Gastrocnemius medialis (tissue), 4 donors: ENCODE results near the gene HOMER2. TPM values are rescaled to one million over a fixed set of nuclear protein-coding genes. Genes with fewer than 3 reads are reported as not detected.

ENCODE experiments used
- ATAC-seq, 2 donors: fragments of 150-250 bp; one replicate each; pipeline ENCODE4 v1.9.1; 2016
- DNase-seq, 2 donors: peaks; one replicate each; pipeline ENCODE4 v3.0.0-alpha.2; 2019
- H3K27ac ChIP-seq, 4 donors: fragments of 200-600 bp; sonication (generic); 1 replicate in 1 of 4; 2 replicates in 3 of 4; pipeline ENCODE4 v1.5.1; 2016 to 2018; ENCODE audit warnings: mild to moderate bottlenecking in 2 of 4, moderate library complexity in 1 of 4
- H3K27me3 ChIP-seq, 3 donors: fragments of 200-600 bp; sonication (generic) in 2 of 3; 1 replicate in 1 of 3; 2 replicates in 2 of 3; pipeline versions ENCODE4 v1.5.1 to v1.6.0; 2016 to 2019; ENCODE audit warnings: mild to moderate bottlenecking in 1 of 3, moderate library complexity in 1 of 3
- H3K36me3 ChIP-seq, 2 donors: fragments of 200-600 bp; sonication (generic) in 1 of 2; one replicate each; pipeline ENCODE4 v1.5.1; 2017 to 2018
- H3K4me1 ChIP-seq, 2 donors: fragments of 200-600 bp; sonication (generic) in 1 of 2; one replicate each; pipeline ENCODE4 v1.5.1; 2016 to 2017; ENCODE audit warnings: mild to moderate bottlenecking in 2 of 2
- H3K4me3 ChIP-seq, 4 donors: fragments of 200-600 bp; sonication (generic) in 3 of 4; 1 replicate in 1 of 4; 2 replicates in 3 of 4; pipeline ENCODE4 v1.5.1; 2016 to 2019; ENCODE audit warnings: mild to moderate bottlenecking in 2 of 4
- H3K9me3 ChIP-seq, 3 donors: fragments of 200-600 bp; sonication (generic) in 2 of 3; 1 replicate in 1 of 3; 2 replicates in 2 of 3; pipeline ENCODE4 v1.5.1; 2016 to 2019
- POLR2A ChIP-seq, 2 donors: fragments of 450-650 bp; IDR thresholded peaks; one replicate each; pipeline ENCODE4 v1.6.1; 2017; ENCODE audit warnings: antibody characterized with exemption in 2 of 2, mild to moderate bottlenecking in 2 of 2, moderate library complexity in 2 of 2
- in situ Hi-C, 4 donors: fragments of 200-750 bp; cut with MboI; loops; one replicate each; pipeline versions ENCODE4 v1.15.0 to v1.8.0; 2017; ENCODE audit warnings: low sequenced_read_pairs in 4 of 4
- intact Hi-C: fragments of 100-400 bp; cut with DNase I; formaldehyde crosslinking; loops from one replicate; pipeline ENCODE4 v1.15.1; 2023; ENCODE audit warnings: low total_unique reads
- total RNA-seq, 4 donors: library from RNA; depleted of rRNA; stranded (reverse); fragments of >200 nt; gene quantifications; one replicate each; pipeline versions ENCODE4 v1.1.0 to v1.2.3, GENCODE V29; 2016
- TF ChIP-seq, protein P1 (sequence below), 5 experiments: fragments of 450-650 bp in 3 of 5; fragments of 200-600 bp in 2 of 5; sonication (generic) in 2 of 5; IDR thresholded peaks in 4 of 5; conservative IDR thresholded peaks in 1 of 5; 1 replicate in 4 of 5; 2 replicates in 1 of 5; pipeline ENCODE4 v1.5.1; 2016 to 2019; ENCODE audit warnings: antibody characterized with exemption in 5 of 5, mild to moderate bottlenecking in 3 of 5, moderate library complexity in 3 of 5

Gene HOMER2
- total RNA-seq, 4 donors from 2014 or later = 51.6 to 132 (median 94.5) TPM

DNA sequence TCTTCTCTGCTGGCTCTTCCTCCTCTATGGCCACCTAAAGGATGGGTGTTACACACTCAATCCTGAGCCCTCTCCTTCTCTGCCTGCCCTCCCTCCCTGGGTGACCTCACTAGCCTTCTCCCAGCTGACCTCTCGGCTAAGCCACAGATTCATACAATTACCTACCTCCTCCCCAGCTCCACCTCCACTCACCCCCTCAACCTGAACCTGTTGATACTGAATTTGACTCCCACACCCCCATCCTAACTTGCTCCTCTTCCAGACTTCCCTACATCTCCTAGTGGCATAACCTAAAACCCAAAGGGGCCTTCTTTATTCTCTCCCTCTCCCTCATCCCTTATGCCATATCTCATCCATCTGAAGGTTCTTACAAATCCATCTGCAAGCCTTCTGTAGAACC is 17.1 kb downstream of the HOMER2 start:
- no peak for TF ChIP-seq POLR2A (IDR thresholded peaks at IDR 0.05)
- TF ChIP-seq, protein P1, sequence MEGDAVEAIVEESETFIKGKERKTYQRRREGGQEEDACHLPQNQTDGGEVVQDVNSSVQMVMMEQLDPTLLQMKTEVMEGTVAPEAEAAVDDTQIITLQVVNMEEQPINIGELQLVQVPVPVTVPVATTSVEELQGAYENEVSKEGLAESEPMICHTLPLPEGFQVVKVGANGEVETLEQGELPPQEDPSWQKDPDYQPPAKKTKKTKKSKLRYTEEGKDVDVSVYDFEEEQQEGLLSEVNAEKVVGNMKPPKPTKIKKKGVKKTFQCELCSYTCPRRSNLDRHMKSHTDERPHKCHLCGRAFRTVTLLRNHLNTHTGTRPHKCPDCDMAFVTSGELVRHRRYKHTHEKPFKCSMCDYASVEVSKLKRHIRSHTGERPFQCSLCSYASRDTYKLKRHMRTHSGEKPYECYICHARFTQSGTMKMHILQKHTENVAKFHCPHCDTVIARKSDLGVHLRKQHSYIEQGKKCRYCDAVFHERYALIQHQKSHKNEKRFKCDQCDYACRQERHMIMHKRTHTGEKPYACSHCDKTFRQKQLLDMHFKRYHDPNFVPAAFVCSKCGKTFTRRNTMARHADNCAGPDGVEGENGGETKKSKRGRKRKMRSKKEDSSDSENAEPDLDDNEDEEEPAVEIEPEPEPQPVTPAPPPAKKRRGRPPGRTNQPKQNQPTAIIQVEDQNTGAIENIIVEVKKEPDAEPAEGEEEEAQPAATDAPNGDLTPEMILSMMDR (IDR thresholded peaks at IDR 0.05 in 4 of 5, conservative IDR thresholded peaks at IDR 0.05 in 1 of 5) = no peak
- H3K4me1 ChIP-seq = peaks cover 25 to 31% of the 10 kb centered on the region in 2 donors
- H3K36me3 ChIP-seq = no peaks in the 10 kb centered on the region
- H3K4me3 ChIP-seq = no peak overlapping the region
- H3K9me3 ChIP-seq = no peaks in the 10 kb centered on the region
- ATAC-seq (no peak), DNase-seq (no peak)
- no peaks in the 10 kb centered on the region for H3K27me3 ChIP-seq
- in situ Hi-C loops = no loop called here
- intact Hi-C loops = no loop called here
- peak overlapping the region in 2 of 4 donors; percentile 50 to 62 for H3K27ac ChIP-seq

DNA sequence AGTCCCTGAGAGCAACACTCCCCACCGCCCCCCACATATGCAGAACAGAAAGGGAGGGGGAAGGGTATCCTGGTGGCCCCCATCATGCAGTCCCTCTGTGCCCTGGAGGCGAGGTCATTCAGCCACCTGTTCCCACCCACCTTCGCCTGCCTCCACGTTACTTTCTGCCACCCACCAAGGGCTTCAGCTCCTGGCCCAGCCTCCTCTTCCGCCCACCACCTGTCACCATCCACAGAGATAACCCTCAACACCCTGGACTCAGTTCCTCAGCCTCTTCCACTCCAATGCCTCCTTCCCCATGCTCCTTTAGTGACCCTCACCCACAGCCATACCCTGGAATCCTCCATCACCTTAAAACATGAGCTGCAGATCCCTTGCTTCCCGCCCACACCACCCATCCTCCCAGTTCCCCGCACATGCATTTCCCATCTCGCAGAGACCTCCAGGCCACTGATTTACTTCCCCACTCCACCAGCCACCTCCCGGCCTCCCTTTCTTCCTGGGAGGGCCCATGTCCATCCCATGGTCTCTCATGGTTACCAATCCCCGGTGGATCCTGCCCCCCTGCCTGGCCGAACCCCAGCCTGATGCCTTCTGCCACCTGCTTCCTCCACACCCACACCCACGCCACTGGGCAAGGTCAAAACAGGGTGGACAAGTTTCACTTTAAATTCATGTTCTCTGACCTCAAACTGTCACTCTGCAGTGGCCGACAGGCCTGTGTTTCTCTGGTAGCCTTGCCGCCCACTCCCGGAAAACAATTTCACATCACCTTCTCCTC is 18.2 kb downstream of the HOMER2 start:
- intact Hi-C loops = no loop called here
- no peak for ATAC-seq
- TF ChIP-seq POLR2A (IDR thresholded peaks at IDR 0.05) = no peak
- TF ChIP-seq, protein P1 (IDR thresholded peaks at IDR 0.05 in 4 of 5, conservative IDR thresholded peaks at IDR 0.05 in 1 of 5) = no peak
- Histone ChIP-seq H3K27me3 (no peaks in the 10 kb centered on the region), H3K4me1 (peaks cover 25 to 31% of the 10 kb centered on the region in 2 donors), H3K36me3 (no peaks in the 10 kb centered on the region), H3K27ac (peak overlapping the region in 2 of 4 donors; percentile 22 to 50), H3K4me3 (no peak overlapping the region), H3K9me3 (no peaks in the 10 kb centered on the region)
- DNase-seq = no peak
- in situ Hi-C loops = no loop called here

DNA sequence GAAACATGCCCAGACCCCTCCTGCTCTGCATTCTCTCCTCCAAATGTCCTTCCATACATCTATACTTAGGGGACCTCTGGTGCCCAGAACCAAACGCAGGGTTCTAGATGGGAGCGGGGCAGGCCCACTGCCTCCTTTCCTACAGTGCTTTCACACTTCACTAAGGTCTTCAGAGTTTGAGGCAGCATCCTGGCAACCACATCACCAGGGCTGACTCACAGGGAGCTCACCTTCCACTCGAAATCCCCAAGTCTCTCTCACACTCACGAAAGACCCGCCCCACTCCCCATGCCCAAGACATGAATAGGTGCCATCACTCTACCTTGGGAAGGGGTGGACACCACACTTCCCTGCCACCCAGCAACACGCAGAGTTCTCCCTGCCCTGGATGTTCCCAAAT is 18.9 kb downstream of the HOMER2 start:
- in situ Hi-C loops = no loop called here
- H3K27ac ChIP-seq = peak overlapping the region in 2 of 4 donors; percentile 22 to 50
- H3K4me3 ChIP-seq = no peak overlapping the region
- peaks cover 25 to 31% of the 10 kb centered on the region in 2 donors for H3K4me1 ChIP-seq
- DNase-seq = no peak
- no peaks in the 10 kb centered on the region for H3K36me3 ChIP-seq
- intact Hi-C loops = no loop called here
- TF ChIP-seq, protein P1 (IDR thresholded peaks at IDR 0.05 in 4 of 5, conservative IDR thresholded peaks at IDR 0.05 in 1 of 5) = no peak
- TF ChIP-seq POLR2A (IDR thresholded peaks at IDR 0.05) = no peak
- no peaks in the 10 kb centered on the region for H3K9me3 ChIP-seq
- ATAC-seq = no peak
- no peaks in the 10 kb centered on the region for H3K27me3 ChIP-seq

DNA sequence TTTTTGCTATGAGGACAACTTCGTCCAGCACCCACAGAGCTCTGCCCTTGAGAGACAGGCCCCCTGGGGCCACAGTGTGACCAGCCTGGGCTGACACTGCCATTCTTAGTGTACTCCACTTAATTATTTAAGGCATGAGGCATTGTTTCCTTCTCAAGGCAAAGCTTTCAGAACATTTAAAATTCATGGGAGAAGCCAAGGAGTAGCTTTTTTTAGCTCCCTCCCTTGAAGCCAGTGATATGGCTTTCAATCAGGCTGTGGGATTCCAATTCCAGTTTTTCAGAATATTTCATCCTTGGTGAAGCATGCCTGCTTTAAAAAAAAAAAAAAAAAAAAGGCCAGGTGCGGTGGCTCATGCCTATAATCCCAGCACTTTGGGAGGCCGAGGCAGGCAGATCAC is 21.3 kb downstream of the HOMER2 start:
- ATAC-seq (no peak), DNase-seq (no peak)
- H3K4me1 ChIP-seq = peaks cover 7 to 12% of the 10 kb centered on the region in 2 donors
- no peaks in the 10 kb centered on the region for H3K9me3 ChIP-seq
- no peaks in the 10 kb centered on the region for H3K27me3 ChIP-seq
- H3K27ac ChIP-seq = peak overlapping the region in 3 of 4 donors; percentile 45 to 58 (median 54)
- H3K36me3 ChIP-seq = no peaks in the 10 kb centered on the region
- in situ Hi-C loops (no loop called here), intact Hi-C loops (no loop called here)
- H3K4me3 ChIP-seq = no peak overlapping the region
- TF ChIP-seq, protein P1 (IDR thresholded peaks at IDR 0.05 in 4 of 5, conservative IDR thresholded peaks at IDR 0.05 in 1 of 5) = no peak
